ENCODE data around the gene PEX11A. TPM values are rescaled to one million over a fixed set of nuclear protein-coding genes. Genes with fewer than 3 reads are reported as not detected.

Gene PEX11A
- polyA plus RNA-seq, 1 experiment: 7.5 TPM

GRCh38 chr15:89659295-89659694, 31.3 kb downstream of the PEX11A start:
- POLR2A ChIA-PET: no interaction called here
- no peaks in the 10 kb centered on the region; the same call in 1 of the 2 replicates for H3K9me3 ChIP-seq (ENCODE audit: control insufficient read depth, insufficient read depth, low read length)
- DNase-seq (ENCODE audit: low read depth, low spot score): no peak
- no peaks in the 10 kb centered on the region for H3K27me3 ChIP-seq (ENCODE audit: control insufficient read depth, insufficient read depth, low read length)
- H3K27ac ChIP-seq (ENCODE audit: low read depth, low read length): no peak overlapping the region
- no peak overlapping the region for H3K4me3 ChIP-seq (ENCODE audit: low read depth, low read length)
- no peak for TF ChIP-seq CTCF (IDR thresholded peaks at IDR 0.05; ENCODE audit: low read depth, low read length)
- CTCF ChIA-PET: interaction anchor here (0.6 to 3.9 kb wide), 3 partner anchors 12 to 215 kb away, joined by 3 to 29 read pairs (median 3); no protein-coding TSS in a partner anchor

- Histone ChIP-seq H3K27me3 (ENCODE audit: control insufficient read depth, insufficient read depth, low read length) (no peaks in the 10 kb centered on the region), H3K27ac (ENCODE audit: low read depth, low read length) (no peak overlapping the region), H3K4me3 (ENCODE audit: low read depth, low read length) (no peak overlapping the region), H3K9me3 (ENCODE audit: control insufficient read depth, insufficient read depth, low read length) (no peaks in the 10 kb centered on the region; the same call in 1 of the 2 replicates)
- ChIA-PET POLR2A (interaction anchor here (0.6 to 0.8 kb wide), 3 partner anchors 17 to 79 kb away, joined by 3 to 12 read pairs (median 6); partner anchors contain the start of genes PEX11A and WDR93), CTCF (interaction anchor here (3.9 kb wide), 1 partner anchor 11 kb away, joined by 29 read pairs; no protein-coding TSS in a partner anchor)
- DNase-seq (ENCODE audit: low read depth, low spot score): no peak
- no peak for TF ChIP-seq CTCF (IDR thresholded peaks at IDR 0.05; ENCODE audit: low read depth, low read length)
Observed at GRCh38 chr15:89657686-89658200, 32.8 kb downstream of the PEX11A start.

- no peak for TF ChIP-seq CTCF (IDR thresholded peaks at IDR 0.05; ENCODE audit: low read depth, low read length)
- Histone ChIP-seq H3K27me3 (ENCODE audit: control insufficient read depth, insufficient read depth, low read length) (no peaks in the 10 kb centered on the region), H3K27ac (ENCODE audit: low read depth, low read length) (no peak overlapping the region), H3K9me3 (ENCODE audit: control insufficient read depth, insufficient read depth, low read length) (no peaks in the 10 kb centered on the region; the same call in 1 of the 2 replicates), H3K4me3 (ENCODE audit: low read depth, low read length) (no peak overlapping the region)
- ChIA-PET CTCF (interaction anchor here (3.9 kb wide), 1 partner anchor 9 kb away, joined by 29 read pairs; no protein-coding TSS in a partner anchor), POLR2A (no interaction called here)
- DNase-seq (ENCODE audit: low read depth, low spot score): no peak
Observed at GRCh38 chr15:89656116-89656815, 34.3 kb downstream of the PEX11A start.

- POLR2A ChIA-PET: interaction anchor here (0.6 to 1.2 kb wide), 2 partner anchors 13 to 80 kb away, joined by 3 read pairs; partner anchors contain the start of gene TICRR
- peak within 1 kb of the TSS; percentile 80 for H3K4me3 ChIP-seq (ENCODE audit: low read depth, low read length)
- no peak for DNase-seq (ENCODE audit: low read depth, low spot score)
- peak within 1 kb of the TSS; percentile 11 for H3K27ac ChIP-seq (ENCODE audit: low read depth, low read length)
- H3K27me3 ChIP-seq (ENCODE audit: control insufficient read depth, insufficient read depth, low read length): no peaks in the 10 kb centered on the region
- no peaks in the 10 kb centered on the region; the same call in 1 of the 2 replicates for H3K9me3 ChIP-seq (ENCODE audit: control insufficient read depth, insufficient read depth, low read length)
- CTCF ChIA-PET: interaction anchor here (0.7 kb wide), 1 partner anchor 233 kb away, joined by 3 read pairs; no protein-coding TSS in a partner anchor
- TF ChIP-seq CTCF (IDR thresholded peaks at IDR 0.05; ENCODE audit: low read depth, low read length): no peak
Observed at GRCh38 chr15:89654847-89655805, 35.4 kb downstream of the PEX11A start, which contains the start of gene KIF7. TSS of gene KIF7 (minus strand) at chr15:89655467. CDS start at chr15:89652930, 2,537 bp downstream.
